Lung microvascular endothelial cell (primary cell): ENCODE measurements around the gene DPY19L1. TPM values are rescaled to one million over a fixed set of nuclear protein-coding genes. Genes with fewer than 3 reads are reported as not detected.
A peak's percentile ranks its signal among the peaks of the same experiment; 100 is the strongest.
"Not testable (repeated sequence)": the region's sequence is repeated elsewhere in the genome, so short reads cannot be mapped to it uniquely, and the experiment has no call there.

Experiments
- DNase-seq, 2 donors: peaks; one replicate each; pipeline versions ENCODE4 v3.0.0 to v3.0.0-alpha.2; 2010; ENCODE audit warnings: low read depth in 2 of 2
- total RNA-seq: library from RNA; depleted of rRNA; stranded (reverse); fragments of >200 nt; gene quantifications from 2 replicates; pipeline ENCODE4 v1.2.1, GENCODE V29; 2014

DPY19L1 gene
- total RNA-seq, 1 donor from 2014 or later: 55.0 TPM

GRCh38 chr7:35035511-35035961, 1.7 kb downstream of the DPY19L1 start:
- peak; percentile 50 to 52 for DNase-seq

GRCh38 chr7:35032166-35032565, 5.1 kb downstream of the DPY19L1 start:
- DNase-seq: peak in 1 of 2 donors; percentile 9

GRCh38 chr7:35030848-35031247, 6.4 kb downstream of the DPY19L1 start:
- DNase-seq: no peak

- DNase-seq: no peak
Observed at GRCh38 chr7:35029311-35029710, 8.0 kb downstream of the DPY19L1 start.

- no peak for DNase-seq
Observed at GRCh38 chr7:35026150-35026549, 11.1 kb downstream of the DPY19L1 start.

GRCh38 chr7:35025369-35025870, 11.9 kb downstream of the DPY19L1 start:
- no peak for DNase-seq

- no peak for DNase-seq
Observed at GRCh38 chr7:35024298-35024697, 13.0 kb downstream of the DPY19L1 start.

GRCh38 chr7:35022725-35023124, 14.6 kb downstream of the DPY19L1 start:
- no peak for DNase-seq

- no peak for DNase-seq
Observed at GRCh38 chr7:35021445-35021844, 15.8 kb downstream of the DPY19L1 start.

- no peak for DNase-seq
Observed at GRCh38 chr7:35019801-35020200, 17.5 kb downstream of the DPY19L1 start.

GRCh38 chr7:35019179-35019729, 18.0 kb downstream of the DPY19L1 start:
- no peak for DNase-seq

- peak in 1 of 2 donors; percentile 35 for DNase-seq
Observed at GRCh38 chr7:35015346-35015859, 21.9 kb downstream of the DPY19L1 start.

GRCh38 chr7:35012160-35012559, 25.1 kb downstream of the DPY19L1 start:
- no peak for DNase-seq

GRCh38 chr7:35011085-35011484, 26.2 kb downstream of the DPY19L1 start:
- DNase-seq: no peak

GRCh38 chr7:35007768-35008167, 29.5 kb downstream of the DPY19L1 start:
- no peak for DNase-seq

GRCh38 chr7:35004531-35005095, 32.7 kb downstream of the DPY19L1 start:
- peak; percentile 40 to 70 for DNase-seq

GRCh38 chr7:35003679-35004303, 33.5 kb downstream of the DPY19L1 start:
- DNase-seq: peak; percentile 10 to 80

GRCh38 chr7:35003177-35003650, 34.1 kb downstream of the DPY19L1 start:
- DNase-seq: not testable (repeated sequence)

- DNase-seq: not testable (repeated sequence)
Observed at GRCh38 chr7:34998335-34998734, 39.0 kb downstream of the DPY19L1 start.

- not testable (repeated sequence) for DNase-seq
Observed at GRCh38 chr7:34996423-34997090, 40.7 kb downstream of the DPY19L1 start.

- DNase-seq: no peak
Observed at GRCh38 chr7:34995757-34996156, 41.5 kb downstream of the DPY19L1 start.
